A172 (cell line): ENCODE measurements around the gene MINAR1. TPM values are rescaled to one million over a fixed set of nuclear protein-coding genes. Genes with fewer than 3 reads are reported as not detected.

Experiments used
- DNase-seq: peaks from one replicate; pipeline ENCODE4 v3.0.0-alpha.2; 2015; ENCODE audit warnings: low spot score
- total RNA-seq: library from RNA; depleted of rRNA; stranded (reverse); fragments of >200 nt; shearing (Covaris generic); gene quantifications from 2 replicates; pipeline ENCODE4 v1.2.3, GENCODE V29; 2014

The MINAR1 gene
- total RNA-seq, 1 experiment from 2014 or later = 0.09 TPM

- no peak for DNase-seq
These were observed 474 bp downstream of the MINAR1 start for GRCh38 chr15:79432345-79433275.

- DNase-seq = no peak
These were observed 1.3 kb downstream of the MINAR1 start for GRCh38 chr15:79433276-79433990.

- DNase-seq = no peak
These were observed 2.2 kb downstream of the MINAR1 start for GRCh38 chr15:79434361-79434760.

GRCh38 chr15:79436037-79436780, 4.1 kb downstream of the MINAR1 start:
- no peak for DNase-seq

- no peak for DNase-seq
These were observed 5.3 kb downstream of the MINAR1 start for GRCh38 chr15:79437275-79438000.

- no peak for DNase-seq
These were observed 7.1 kb downstream of the MINAR1 start for GRCh38 chr15:79439236-79439635.

GRCh38 chr15:79440355-79440908, 8.3 kb downstream of the MINAR1 start:
- DNase-seq = no peak

GRCh38 chr15:79442911-79443310, 10.8 kb downstream of the MINAR1 start:
- no peak for DNase-seq

- no peak for DNase-seq
These were observed 14.9 kb downstream of the MINAR1 start for GRCh38 chr15:79447060-79447459.

GRCh38 chr15:79450648-79451047, 18.5 kb downstream of the MINAR1 start:
- DNase-seq = no peak

- no peak for DNase-seq
These were observed 19.3 kb downstream of the MINAR1 start for GRCh38 chr15:79451361-79451999.

GRCh38 chr15:79452244-79453051, 20.3 kb downstream of the MINAR1 start:
- no peak for DNase-seq

GRCh38 chr15:79453446-79453845, 21.3 kb downstream of the MINAR1 start:
- no peak for DNase-seq

- DNase-seq = no peak
These were observed 21.9 kb downstream of the MINAR1 start for GRCh38 chr15:79454063-79454462.

- no peak for DNase-seq
These were observed 23.2 kb downstream of the MINAR1 start for GRCh38 chr15:79455361-79455760.

- DNase-seq = no peak
These were observed 23.8 kb downstream of the MINAR1 start for GRCh38 chr15:79455943-79456342.

- DNase-seq = no peak
These were observed 26.4 kb downstream of the MINAR1 start for GRCh38 chr15:79458491-79458890.

- no peak for DNase-seq
These were observed 27.5 kb downstream of the MINAR1 start for GRCh38 chr15:79459666-79460065.

- no peak for DNase-seq
These were observed 31.1 kb downstream of the MINAR1 start for GRCh38 chr15:79463043-79463780.
